HFFc6 (cell line): ENCODE results near the gene HOXB2. TPM values are rescaled to one million over a fixed set of nuclear protein-coding genes. Genes with fewer than 3 reads are reported as not detected.

ENCODE experiments used
- DNase-seq: peaks from one replicate; pipeline ENCODE4 v3.0.0-alpha.2; 2018
- H3K27ac Mint-ChIP-seq: 2 replicates; pipeline ENCODE4 v1.8.0; 2020; ENCODE audit warnings: mild to moderate bottlenecking, mixed read lengths
- H3K27me3 Mint-ChIP-seq: 2 replicates; pipeline ENCODE4 v1.8.0; 2021; ENCODE audit warnings: mild to moderate bottlenecking, moderate library complexity, mixed read lengths; ENCODE audit not compliant: insufficient read depth
- H3K36me3 Mint-ChIP-seq: 2 replicates; pipeline ENCODE4 v1.8.0; 2021; ENCODE audit warnings: low read depth, mixed read lengths
- H3K4me1 Mint-ChIP-seq: 2 replicates; pipeline ENCODE4 v1.8.0; 2020; ENCODE audit warnings: low read depth, mixed read lengths
- H3K4me3 Mint-ChIP-seq: 2 replicates; pipeline ENCODE4 v1.8.0; 2020; ENCODE audit warnings: mild to moderate bottlenecking, moderate library complexity, mixed read lengths
- H3K9me3 Mint-ChIP-seq: 2 replicates; pipeline ENCODE4 v1.8.0; 2020; ENCODE audit warnings: mild to moderate bottlenecking, mixed read lengths
- CTCF ChIP-seq: fragments of 200-600 bp; sonication (generic); IDR thresholded peaks from 2 replicates; pipeline ENCODE4 v1.5.0; 2021; ENCODE audit warnings: antibody characterized with exemption, mild to moderate bottlenecking
- total RNA-seq, 6 experiments: library from RNA; stranded (reverse); fragmentation: NEBNext Ultra II Directional; extraction: Animal tissue kit (Norgen Biotek cat#: 25700); gene quantifications; 2 replicates in 1 of 6; 3 replicates in 5 of 6; pipeline ENCODE4 v1.2.3, GENCODE V29; 2021

The HOXB2 gene
- total RNA-seq, 6 experiments from 2014 or later, result not detected

GRCh38 chr17:48554412-48555257, 9.7 kb upstream of the HOXB2 start:
- Mint-ChIP-seq H3K4me3 (peak overlapping the region; percentile 8; the same call in 1 of the 2 replicates), H3K36me3 (no peaks in the 10 kb centered on the region), H3K9me3 (no peaks in the 10 kb centered on the region), H3K27ac (no peak overlapping the region), H3K27me3 (peaks cover 77% of the 10 kb centered on the region), H3K4me1 (no peaks in the 10 kb centered on the region)
- no peak for TF ChIP-seq CTCF
- no peak for DNase-seq

GRCh38 chr17:48553826-48554225, 8.9 kb upstream of the HOXB2 start:
- Mint-ChIP-seq H3K9me3 (no peaks in the 10 kb centered on the region), H3K27ac (no peak overlapping the region), H3K4me3 (no peak overlapping the region), H3K4me1 (no peaks in the 10 kb centered on the region), H3K27me3 (peaks cover 71% of the 10 kb centered on the region), H3K36me3 (no peaks in the 10 kb centered on the region)
- TF ChIP-seq CTCF, result no peak
- no peak for DNase-seq

- Mint-ChIP-seq H3K4me1 (no peaks in the 10 kb centered on the region), H3K9me3 (no peaks in the 10 kb centered on the region), H3K27ac (no peak overlapping the region), H3K27me3 (peaks cover 69% of the 10 kb centered on the region), H3K36me3 (no peaks in the 10 kb centered on the region), H3K4me3 (no peak overlapping the region)
- no peak for TF ChIP-seq CTCF
- DNase-seq, result no peak
Measured at GRCh38 chr17:48553190-48553547, 8.3 kb upstream of the HOXB2 start.

- H3K27me3 Mint-ChIP-seq, result peaks cover 67% of the 10 kb centered on the region
- no peak overlapping the region for H3K4me3 Mint-ChIP-seq
- no peaks in the 10 kb centered on the region for H3K9me3 Mint-ChIP-seq
- no peak overlapping the region for H3K27ac Mint-ChIP-seq
- no peak for DNase-seq
- TF ChIP-seq CTCF, result no peak
- no peaks in the 10 kb centered on the region for H3K36me3 Mint-ChIP-seq
- no peaks in the 10 kb centered on the region for H3K4me1 Mint-ChIP-seq
Measured at GRCh38 chr17:48552466-48553189, 7.7 kb upstream of the HOXB2 start.

- DNase-seq, result no peak
Measured at GRCh38 chr17:48551596-48552465, 6.9 kb upstream of the HOXB2 start.

More at GRCh38 chr17:48551596-48552465, 6.9 kb upstream of the HOXB2 start:
- Mint-ChIP-seq H3K36me3 (no peaks in the 10 kb centered on the region), H3K9me3 (no peaks in the 10 kb centered on the region), H3K4me1 (no peaks in the 10 kb centered on the region), H3K27me3 (peaks cover 67% of the 10 kb centered on the region), H3K27ac (no peak overlapping the region), H3K4me3 (no peak overlapping the region)
- TF ChIP-seq CTCF, result no peak
